HS-27A (cell line): ENCODE measurements around the gene ZNF592.
"Not testable (repeated sequence)": the region's sequence is repeated elsewhere in the genome, so short reads cannot be mapped to it uniquely, and the experiment has no call there.

Source experiments
- DNase-seq: peaks from one replicate; pipeline ENCODE4 v3.0.0-alpha.2; 2012; ENCODE audit warnings: low read depth, missing footprints

Gene ZNF592

GRCh38 chr15:84748274-84749110, at the start of gene ZNF592:
Gene ZNF592, plus strand, starts transcription at chr15:84748592. Its CDS starts 34,084 bp downstream, at chr15:84782676.
- no peak for DNase-seq

- DNase-seq = no peak
Observed at GRCh38 chr15:84699538-84700191, 48.7 kb upstream of the ZNF592 start.

- no peak for DNase-seq
Observed at GRCh38 chr15:84702961-84703482, 45.4 kb upstream of the ZNF592 start.

GRCh38 chr15:84703808-84704207, 44.6 kb upstream of the ZNF592 start:
- DNase-seq = no peak

- DNase-seq = no peak
Observed at GRCh38 chr15:84714372-84714771, 34.0 kb upstream of the ZNF592 start.

GRCh38 chr15:84714821-84715220, 33.6 kb upstream of the ZNF592 start:
- DNase-seq = no peak

- DNase-seq = no peak
Observed at GRCh38 chr15:84715441-84716035, 32.9 kb upstream of the ZNF592 start.

- peak; percentile 96 for DNase-seq
Observed at GRCh38 chr15:84716036-84716732, 32.2 kb upstream of the ZNF592 start, which contains the start of gene SEC11A. Gene SEC11A, minus strand, starts transcription at chr15:84716139. Its CDS starts 64 bp downstream, at chr15:84716075.

- no peak for DNase-seq
Observed at GRCh38 chr15:84721371-84721770, 27.0 kb upstream of the ZNF592 start.

GRCh38 chr15:84722628-84723027, 25.8 kb upstream of the ZNF592 start:
- no peak for DNase-seq

GRCh38 chr15:84725001-84725491, 23.3 kb upstream of the ZNF592 start:
- DNase-seq = peak; percentile 27

- no peak for DNase-seq
Observed at GRCh38 chr15:84727429-84727828, 21.0 kb upstream of the ZNF592 start.

GRCh38 chr15:84731774-84732173, 16.6 kb upstream of the ZNF592 start:
- DNase-seq = no peak

- no peak for DNase-seq
Observed at GRCh38 chr15:84734794-84735479, 13.5 kb upstream of the ZNF592 start.

- DNase-seq = not testable (repeated sequence)
Observed at GRCh38 chr15:84735480-84736061, 12.8 kb upstream of the ZNF592 start.

- DNase-seq = no peak
Observed at GRCh38 chr15:84736375-84736774, 12.0 kb upstream of the ZNF592 start.

GRCh38 chr15:84737005-84737404, 11.4 kb upstream of the ZNF592 start:
- no peak for DNase-seq

GRCh38 chr15:84740691-84741090, 7.7 kb upstream of the ZNF592 start:
- DNase-seq = no peak

GRCh38 chr15:84741121-84741520, 7.3 kb upstream of the ZNF592 start:
- DNase-seq = no peak

GRCh38 chr15:84747416-84748273, 747 bp upstream of the ZNF592 start:
- DNase-seq = no peak
